HFF-Myc (cell line): ENCODE results near the gene BUD23.

ENCODE experiments used
- DNase-seq: peaks from one replicate; pipeline ENCODE4 v3.0.0-alpha.2; 2011; ENCODE audit warnings: low read depth; ENCODE audit errors: extremely low read depth
- H3K4me3 ChIP-seq: replicated peaks from 2 replicates; pipeline ENCODE4 v1.5.1; 2011; ENCODE audit warnings: low read depth, mild to moderate bottlenecking, control low read depth, low read length
- CTCF ChIP-seq: IDR thresholded peaks from 2 replicates; pipeline ENCODE4 v1.5.1; 2012; ENCODE audit warnings: mild to moderate bottlenecking, low read depth, low read length, control low read depth; ENCODE audit errors: missing control alignments

Gene BUD23

GRCh38 chr7:73700581-73701134 is 17.3 kb downstream of the BUD23 start:
- no peak for TF ChIP-seq CTCF
- H3K4me3 ChIP-seq: no peak overlapping the region
- DNase-seq: no peak

- TF ChIP-seq CTCF: peak; percentile 69
- H3K4me3 ChIP-seq: no peak overlapping the region
- DNase-seq: no peak
These were observed 18.1 kb downstream of the BUD23 start for GRCh38 chr7:73701357-73701995.

- no peak overlapping the region for H3K4me3 ChIP-seq
- no peak for DNase-seq
- TF ChIP-seq CTCF: no peak
These were observed 18.8 kb downstream of the BUD23 start for GRCh38 chr7:73702226-73702625.

GRCh38 chr7:73702665-73703064 is 19.3 kb downstream of the BUD23 start:
- DNase-seq: no peak
- no peak for TF ChIP-seq CTCF
- no peak overlapping the region for H3K4me3 ChIP-seq

- no peak for TF ChIP-seq CTCF
- H3K4me3 ChIP-seq: no peak overlapping the region
- no peak for DNase-seq
These were observed 19.8 kb downstream of the BUD23 start for GRCh38 chr7:73703225-73703624.

GRCh38 chr7:73703757-73704639 is 20.6 kb downstream of the BUD23 start:
- DNase-seq: no peak
- no peak for TF ChIP-seq CTCF
- H3K4me3 ChIP-seq: no peak overlapping the region
